ENCODE measurements around the gene ADGRF5.

Gene ADGRF5

GRCh38 chr6:46921731-46922130 lies at the start of gene ADGRF5:
ADGRF5 (minus strand) TSS chr6:46921938; CDS start chr6:46906762, 15,176 bp downstream.
- TF ChIP-seq CTCF (IDR thresholded peaks at IDR 0.05; ENCODE audit: insufficient read depth, low read depth, low read length, missing control alignments): no peak
- no peak for DNase-seq (ENCODE audit: low read depth)
- no peak within 1 kb of the TSS for H3K4me3 ChIP-seq (ENCODE audit: low read length)

- H3K4me3 ChIP-seq (ENCODE audit: low read length): no peak overlapping the region
- no peak for TF ChIP-seq CTCF (IDR thresholded peaks at IDR 0.05; ENCODE audit: insufficient read depth, low read depth, low read length, missing control alignments)
- peak; percentile 19 for DNase-seq (ENCODE audit: low read depth)
Observed at GRCh38 chr6:46969206-46969605, 47.5 kb upstream of the ADGRF5 start.

- peak; percentile 19 for DNase-seq (ENCODE audit: low read depth)
- TF ChIP-seq CTCF (IDR thresholded peaks at IDR 0.05; ENCODE audit: insufficient read depth, low read depth, low read length, missing control alignments): no peak
- H3K4me3 ChIP-seq (ENCODE audit: low read length): no peak overlapping the region
Observed at GRCh38 chr6:46967826-46968349, 46.1 kb upstream of the ADGRF5 start.

- TF ChIP-seq CTCF (IDR thresholded peaks at IDR 0.05; ENCODE audit: insufficient read depth, low read depth, low read length, missing control alignments): no peak
- H3K4me3 ChIP-seq (ENCODE audit: low read length): no peak overlapping the region
- DNase-seq (ENCODE audit: low read depth): no peak
Observed at GRCh38 chr6:46964716-46965519, 43.2 kb upstream of the ADGRF5 start.

GRCh38 chr6:46963626-46964025 lies 41.9 kb upstream of the ADGRF5 start:
- TF ChIP-seq CTCF (IDR thresholded peaks at IDR 0.05; ENCODE audit: insufficient read depth, low read depth, low read length, missing control alignments): no peak
- H3K4me3 ChIP-seq (ENCODE audit: low read length): no peak overlapping the region
- DNase-seq (ENCODE audit: low read depth): no peak

- no peak for DNase-seq (ENCODE audit: low read depth)
- H3K4me3 ChIP-seq (ENCODE audit: low read length): no peak overlapping the region
- TF ChIP-seq CTCF (IDR thresholded peaks at IDR 0.05; ENCODE audit: insufficient read depth, low read depth, low read length, missing control alignments): no peak
Observed at GRCh38 chr6:46963039-46963438, 41.3 kb upstream of the ADGRF5 start.

- no peak overlapping the region for H3K4me3 ChIP-seq (ENCODE audit: low read length)
- no peak for TF ChIP-seq CTCF (IDR thresholded peaks at IDR 0.05; ENCODE audit: insufficient read depth, low read depth, low read length, missing control alignments)
- DNase-seq (ENCODE audit: low read depth): no peak
Observed at GRCh38 chr6:46961711-46962110, 40.0 kb upstream of the ADGRF5 start.

Data from epithelial cell of esophagus (primary cell).